ENCODE data around the gene SNX20.

SNX20 gene

DNA sequence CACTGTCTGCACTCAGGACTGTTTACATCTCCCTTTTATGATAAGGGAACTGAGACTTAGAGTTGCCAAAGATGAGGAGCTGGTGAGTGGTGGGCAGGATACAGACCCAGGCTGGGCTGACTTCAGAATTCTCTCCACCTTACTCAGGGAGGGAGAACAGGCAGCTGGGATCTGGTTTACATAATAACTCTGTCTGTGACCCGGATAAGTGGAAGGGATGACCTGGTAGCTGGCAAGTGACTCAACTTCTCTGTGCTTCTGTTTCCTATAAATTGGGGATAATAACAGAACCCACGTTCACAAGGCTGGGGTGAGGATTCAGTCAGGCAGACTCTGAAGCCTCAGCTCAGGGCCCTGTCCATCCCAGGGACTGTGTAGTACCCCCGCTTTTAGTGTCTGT is 2.6 kb downstream of the SNX20 start:
- no peak for DNase-seq

DNA sequence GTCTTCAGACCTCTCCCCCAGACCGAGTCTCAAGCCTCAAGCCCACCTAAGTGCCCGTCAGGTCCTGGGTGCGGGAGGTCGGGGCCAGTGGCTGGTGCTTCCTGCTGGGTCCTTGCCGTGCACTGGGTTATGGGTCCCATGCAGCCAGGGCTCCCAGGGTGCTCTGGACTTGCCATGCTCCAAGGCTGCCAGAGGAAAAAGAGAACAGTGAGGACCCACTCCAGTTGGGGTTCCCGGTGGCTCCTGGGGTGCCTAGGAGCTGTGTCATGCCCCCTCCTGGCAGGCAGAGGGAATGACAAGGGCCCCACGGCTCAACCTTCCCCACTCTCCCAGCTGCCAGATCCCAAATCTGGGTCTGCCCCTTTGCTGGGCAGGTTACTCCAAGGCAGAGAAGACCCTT is 3.8 kb downstream of the SNX20 start:
- DNase-seq: no peak

DNA sequence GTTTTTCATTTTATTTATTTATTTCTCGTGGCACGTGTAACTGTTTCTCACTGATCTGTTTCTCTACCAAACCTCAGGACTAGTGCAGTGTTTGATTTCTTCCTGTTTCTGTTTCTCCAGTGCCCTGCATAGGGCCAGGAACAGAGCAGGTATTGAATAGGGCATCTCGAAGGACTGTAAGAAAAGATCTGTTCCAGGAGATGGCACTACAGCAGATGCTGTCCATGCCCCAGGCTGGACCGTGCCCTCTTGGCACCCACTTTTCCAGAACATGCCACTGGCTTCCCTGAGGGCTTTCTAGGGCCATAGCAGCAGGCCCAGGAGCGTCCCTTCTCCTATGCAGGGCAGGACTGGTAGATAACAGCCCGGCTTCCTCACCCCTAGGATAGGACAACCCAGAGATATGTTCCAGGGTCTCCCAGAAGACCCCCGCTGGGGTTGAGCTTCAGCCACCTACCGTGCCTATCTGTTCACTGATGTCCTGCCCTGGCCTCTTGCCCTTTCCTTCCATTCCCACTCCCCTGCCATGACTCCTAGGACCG is 4.4 kb downstream of the SNX20 start:
- no peak for DNase-seq

DNA sequence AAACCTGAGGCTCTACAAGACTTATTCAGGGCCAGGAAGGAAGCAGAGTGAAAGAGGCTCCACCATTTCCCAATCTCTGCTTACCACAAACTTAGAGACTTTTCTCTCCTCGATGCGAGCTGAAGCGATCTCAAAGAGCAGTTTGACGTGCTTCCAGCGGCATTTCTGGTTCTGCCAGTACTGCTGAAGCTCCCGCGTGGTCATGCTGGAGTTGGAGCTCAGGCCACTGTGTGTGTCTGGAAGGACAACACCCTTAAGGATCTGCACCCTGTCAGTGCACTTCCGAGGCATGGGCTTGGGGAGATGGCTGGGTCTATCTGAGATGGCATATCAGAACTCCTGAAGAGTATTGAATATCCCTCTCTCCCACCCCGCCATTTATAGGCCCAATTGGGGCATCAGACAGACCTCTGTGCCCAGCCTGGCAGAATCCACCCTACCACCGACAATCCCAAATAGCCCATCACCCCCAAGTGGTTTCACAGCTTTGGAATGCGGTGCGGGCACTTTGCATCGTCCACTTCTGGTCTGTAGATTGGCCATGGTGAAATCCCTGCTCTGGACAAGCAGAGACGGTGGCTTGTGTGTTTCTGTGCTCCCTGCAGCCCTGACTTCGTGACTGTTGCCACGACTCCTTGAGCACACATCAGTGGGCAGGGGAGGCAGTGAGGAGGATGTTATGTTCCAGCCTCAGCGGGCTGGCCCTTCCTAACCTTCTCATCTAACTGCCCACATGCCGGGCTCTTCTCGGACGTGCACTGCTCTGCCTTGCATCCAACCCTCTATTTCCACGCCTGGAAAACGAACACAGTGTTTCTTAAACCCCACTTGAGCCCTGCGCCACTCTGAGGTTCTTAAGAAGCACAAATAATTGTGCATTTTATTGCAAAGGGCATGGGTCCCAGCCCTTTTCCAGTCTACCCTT is 5.2 kb downstream of the SNX20 start:
- DNase-seq: no peak

DNA sequence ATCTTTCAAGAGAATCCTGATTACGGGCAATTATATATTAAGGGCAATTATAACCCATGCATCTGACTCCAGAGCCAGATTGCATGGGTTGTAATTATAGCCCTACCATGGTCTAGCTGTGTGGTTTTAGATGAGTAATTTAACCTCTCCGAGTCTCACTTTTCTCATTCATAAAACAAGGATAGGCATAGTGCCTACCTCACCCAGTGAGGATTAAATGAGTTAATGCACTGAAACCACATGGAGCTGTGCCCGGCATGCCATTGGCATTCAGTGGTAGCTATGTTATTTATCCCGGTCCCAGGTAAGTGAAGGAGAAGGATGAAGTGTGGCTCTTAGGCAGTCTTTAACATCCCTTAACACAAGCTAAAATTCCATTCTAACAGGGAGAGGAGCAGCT is 6.3 kb downstream of the SNX20 start:
- DNase-seq: no peak

DNA sequence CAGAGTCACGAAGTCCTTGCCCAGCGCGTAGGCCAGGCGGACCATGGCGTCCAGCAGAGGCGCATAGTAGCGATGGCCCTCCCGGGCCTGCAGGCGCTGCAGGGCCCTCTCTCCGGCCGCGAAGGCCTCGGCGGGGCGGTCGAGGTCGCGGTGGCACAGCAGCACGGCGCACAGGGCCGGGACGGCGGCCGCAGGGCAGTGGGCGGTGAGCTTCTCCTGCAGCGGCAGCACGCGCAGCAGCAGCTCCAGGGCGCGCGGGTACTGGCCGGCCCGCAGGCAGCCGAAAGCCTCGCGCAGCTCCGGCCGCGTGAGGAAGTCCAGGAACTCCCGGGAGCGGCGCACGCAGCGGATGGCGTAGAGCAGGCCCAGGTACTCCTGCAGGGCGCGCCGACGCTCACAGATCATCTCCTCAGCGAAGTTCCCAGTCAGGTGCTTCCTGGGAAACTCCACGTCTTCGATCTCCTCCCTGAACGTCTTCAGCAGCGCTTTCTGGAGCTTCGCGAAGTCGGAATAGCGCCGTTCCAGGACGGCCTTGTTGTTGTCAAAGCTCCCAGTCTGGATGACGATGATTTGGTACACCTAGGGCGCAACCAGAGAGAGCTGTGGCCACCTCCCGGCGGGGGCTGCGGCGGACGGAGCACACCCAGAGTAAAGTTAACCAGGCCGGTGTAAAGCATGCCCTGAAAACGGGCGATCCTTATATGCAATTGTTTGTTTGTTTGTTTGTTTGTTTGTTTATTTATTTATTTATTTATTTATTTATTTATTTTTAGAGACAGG is 7.4 kb downstream of the SNX20 start:
- DNase-seq: no peak

DNA sequence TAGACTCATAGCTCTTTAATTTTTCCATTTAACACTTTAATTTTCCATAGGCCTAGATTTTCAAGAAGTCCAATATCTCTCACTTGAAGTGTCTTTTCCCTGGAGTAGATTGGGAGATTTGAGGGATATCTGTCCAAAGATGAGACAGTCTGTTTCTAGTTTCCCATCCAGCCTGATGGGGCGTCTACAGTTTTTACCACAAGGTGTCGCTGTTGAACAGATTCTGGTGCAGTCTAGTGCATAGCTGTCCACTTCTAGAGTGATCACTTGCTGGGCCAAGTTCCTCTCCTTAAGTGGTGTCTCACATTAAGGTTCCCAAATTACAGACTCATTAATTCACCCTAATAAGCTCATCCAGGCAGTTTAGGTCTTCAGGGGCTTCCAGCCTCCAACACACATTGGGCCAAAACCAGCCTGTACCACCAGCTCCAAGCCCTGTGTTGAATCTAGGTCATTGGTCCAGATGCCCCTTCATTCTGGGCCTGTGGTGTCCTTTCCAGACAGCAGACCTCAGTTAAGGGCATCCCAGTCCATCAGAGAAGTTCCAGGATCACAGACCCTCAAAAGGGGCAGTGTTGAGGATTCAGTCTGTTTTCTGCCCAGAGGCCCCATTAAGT is 9.4 kb downstream of the SNX20 start:
- DNase-seq: peak; percentile 32

DNA sequence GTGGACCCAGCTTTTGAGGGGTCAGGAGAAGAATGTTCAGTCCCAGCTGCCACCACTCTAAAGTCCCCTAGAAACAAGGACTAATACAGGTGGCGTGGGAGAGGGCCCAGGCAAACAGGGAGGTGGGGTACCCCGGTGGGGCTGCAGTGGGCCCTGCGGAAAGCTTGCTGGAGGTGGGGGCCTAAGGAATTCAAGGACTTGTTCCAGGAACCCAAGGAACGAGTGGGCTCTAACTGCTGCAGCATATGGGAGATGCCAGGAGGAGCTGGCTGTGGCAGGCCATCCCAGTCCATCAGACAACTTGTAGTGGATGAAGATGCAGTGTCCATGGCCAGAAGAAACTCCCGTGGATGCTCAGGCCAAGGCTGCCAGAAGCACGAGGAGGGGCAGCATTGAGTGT is 10.6 kb downstream of the SNX20 start:
- DNase-seq: no peak

DNA sequence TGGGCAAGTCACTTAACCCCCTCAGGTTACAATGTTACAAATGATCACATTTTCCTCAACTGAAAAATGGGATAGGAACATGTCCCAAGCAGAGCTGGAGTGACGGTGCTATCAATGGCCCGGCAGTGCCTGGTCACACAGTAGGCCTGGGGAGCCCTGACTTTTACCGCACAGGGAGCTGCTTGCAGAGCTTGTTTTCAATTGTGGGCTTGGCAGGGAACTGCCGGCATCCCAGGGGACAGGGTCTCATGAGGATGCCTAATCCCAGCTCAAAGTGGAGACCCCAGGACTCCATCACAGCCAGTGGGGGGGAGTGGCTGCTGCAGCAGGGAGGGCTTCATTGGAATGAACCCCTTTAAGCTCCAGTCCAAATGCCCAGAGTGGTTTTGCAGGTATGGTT is 11.4 kb downstream of the SNX20 start:
- DNase-seq: no peak

DNA sequence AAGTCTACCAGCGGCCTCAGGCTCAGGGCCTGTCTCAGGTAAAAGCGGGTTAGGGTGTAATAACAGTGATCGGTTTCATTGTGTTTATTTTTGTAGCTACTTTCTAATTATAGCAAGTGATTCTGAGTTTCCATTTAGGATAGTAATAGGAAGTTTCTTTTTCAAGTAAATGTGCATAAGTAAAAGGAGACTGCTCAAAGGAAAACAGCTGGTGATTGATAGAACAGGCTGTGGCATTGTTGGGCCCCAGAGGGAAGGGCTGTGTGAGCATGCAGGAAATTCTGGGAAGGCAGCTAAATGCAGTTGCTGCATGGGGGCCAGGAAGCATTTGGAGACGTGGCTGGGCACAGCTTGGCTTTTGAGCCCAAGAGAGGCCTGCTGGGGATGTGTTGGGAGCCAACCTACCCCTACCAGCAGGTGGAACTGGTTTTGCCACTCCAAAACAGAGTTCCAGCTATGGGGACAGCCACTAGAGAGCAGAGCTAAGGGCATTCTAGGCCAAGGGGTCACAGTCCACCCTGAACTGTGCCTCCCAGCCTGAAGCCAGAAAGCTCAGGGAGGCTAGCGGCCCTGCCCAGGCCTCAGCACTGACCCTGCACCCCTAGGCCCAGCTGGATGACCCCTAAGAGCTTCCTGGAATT is 12.6 kb downstream of the SNX20 start:
- no peak for DNase-seq

DNA sequence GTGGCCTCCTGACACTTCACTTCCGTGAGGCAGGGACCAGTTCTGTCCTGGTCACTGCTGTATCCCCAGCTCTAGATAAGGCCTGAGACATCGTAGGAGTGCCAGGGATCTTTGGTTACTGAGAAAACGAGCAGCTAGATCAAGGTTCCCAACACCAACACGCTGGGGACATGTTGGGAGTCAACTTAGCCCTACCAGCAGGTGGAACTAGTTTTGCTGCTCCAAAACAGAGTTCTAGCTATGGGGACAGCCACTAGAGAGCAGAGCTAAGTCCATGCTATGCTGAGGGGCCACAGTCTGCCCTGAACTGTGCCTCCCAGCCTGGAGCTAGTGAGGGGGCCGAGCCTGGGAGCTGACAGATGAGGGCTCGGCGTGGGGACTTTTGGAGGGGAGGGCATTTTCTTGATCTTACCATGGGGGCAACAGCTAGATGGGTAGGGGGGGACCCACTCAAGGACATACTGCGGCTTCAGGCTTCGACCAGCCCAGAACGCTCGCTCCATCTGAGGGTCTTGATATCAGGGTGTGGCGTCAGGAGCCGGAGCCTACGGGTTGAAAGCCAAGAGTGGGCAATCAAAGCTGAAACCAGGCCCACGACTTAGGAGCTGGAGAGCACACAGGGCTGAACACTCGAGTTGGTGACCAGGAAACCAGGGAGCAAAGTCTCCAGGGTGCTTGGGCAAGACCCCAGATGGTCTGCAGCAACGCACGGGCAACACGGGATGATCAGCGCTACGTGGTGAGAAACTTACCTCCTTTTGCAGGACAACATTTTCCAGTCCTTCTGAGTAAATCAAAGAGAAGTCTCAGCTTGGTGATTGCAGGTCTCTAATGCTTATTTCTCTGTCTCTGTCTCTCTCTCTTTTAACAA is 13.4 kb downstream of the SNX20 start:
- DNase-seq: no peak

DNA sequence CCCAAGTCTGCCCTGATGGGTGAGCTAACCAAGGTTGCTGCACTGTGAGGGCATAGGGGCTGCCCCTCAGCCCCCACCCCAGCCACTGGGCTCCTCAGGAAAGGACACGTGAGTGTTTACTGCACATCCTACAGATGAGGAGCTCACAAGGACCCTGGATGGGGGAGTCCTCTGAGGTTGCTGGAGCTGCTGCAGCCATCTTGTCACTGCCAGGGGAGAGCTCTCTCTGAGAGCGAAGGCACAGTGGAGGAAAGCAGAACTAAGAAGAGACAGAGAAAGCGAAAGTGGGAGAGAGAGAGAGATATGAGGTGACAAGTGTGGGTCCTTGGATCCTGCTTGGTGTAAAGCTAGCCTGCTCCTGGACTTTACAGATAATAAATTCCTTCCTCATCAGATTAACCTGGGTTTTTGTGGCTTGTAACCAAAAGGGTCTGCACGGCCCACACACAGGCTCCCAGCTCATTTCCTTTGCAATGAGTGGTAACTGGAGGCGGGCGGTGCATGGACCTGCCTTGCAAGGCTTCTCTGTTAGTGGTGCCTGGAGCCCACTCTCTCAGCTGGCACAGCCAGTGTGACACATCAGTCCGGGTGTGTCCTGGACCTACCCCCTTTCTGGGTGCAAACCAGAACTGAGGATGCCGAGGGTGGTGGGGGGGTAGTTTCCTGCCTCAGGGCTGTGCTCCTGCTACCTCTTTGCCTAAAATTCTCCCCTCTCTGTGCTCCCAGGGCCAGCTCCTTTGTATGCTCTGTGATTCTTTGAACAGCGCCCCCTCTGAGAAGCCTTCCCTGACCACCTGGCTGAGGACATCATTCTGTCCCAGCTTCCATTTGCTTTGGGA is 14.2 kb downstream of the SNX20 start:
- no peak for DNase-seq

DNA sequence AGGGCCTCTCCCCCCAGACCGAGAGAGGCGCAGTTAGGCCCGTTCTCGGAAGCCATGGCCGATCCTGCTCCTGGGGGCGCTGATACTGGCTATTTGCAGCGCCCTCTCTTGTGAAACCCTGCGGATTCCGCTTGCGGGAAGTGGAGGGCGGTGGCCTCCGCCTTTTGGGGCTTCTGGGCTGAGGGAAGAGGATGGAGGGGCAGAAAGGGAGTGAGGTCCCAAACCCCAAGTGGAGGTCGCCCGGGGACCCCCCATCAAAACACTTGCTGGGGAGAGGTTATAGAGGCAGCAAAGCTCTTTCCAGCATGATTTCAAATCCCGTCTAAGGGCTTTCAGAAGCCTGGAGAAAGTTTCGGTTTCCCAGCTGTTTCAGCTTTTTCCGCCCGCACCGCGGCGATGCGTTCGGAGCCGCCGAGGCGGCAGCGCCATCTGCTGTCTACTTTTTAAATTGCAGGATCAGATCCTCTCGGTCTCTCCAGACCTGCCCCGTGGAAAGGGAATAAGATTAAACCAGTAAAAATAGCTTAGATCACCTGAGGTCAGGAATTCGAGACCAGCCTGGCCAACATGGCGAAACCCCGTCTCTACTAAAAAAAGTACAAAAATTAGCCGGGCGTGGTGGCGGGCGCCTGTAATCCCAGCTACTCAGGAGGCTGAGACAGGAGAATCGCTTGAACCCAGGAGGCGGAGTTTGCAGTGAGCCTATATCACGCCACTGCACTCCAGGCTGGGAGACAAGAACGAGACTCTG is 15.8 kb downstream of the SNX20 start:
- DNase-seq: peak; percentile 72

DNA sequence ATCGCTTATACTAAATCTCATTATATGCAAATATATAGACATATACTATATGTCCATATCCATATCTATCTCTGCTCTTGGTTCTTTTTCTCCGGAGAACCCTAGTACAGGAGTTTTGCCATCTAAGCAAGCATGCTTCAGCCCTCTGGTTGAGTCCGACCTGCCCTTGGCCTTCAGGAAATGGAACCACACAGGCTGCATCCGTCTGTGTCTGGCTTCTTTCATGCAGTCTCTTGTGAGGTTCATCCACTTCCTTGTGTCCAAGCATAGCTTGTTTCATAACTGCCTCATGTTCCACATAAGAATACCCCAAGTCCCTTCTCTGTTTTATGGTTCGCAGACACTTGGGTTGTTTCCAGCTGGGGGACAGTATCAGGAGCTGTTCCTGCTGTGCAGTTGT is 16.8 kb downstream of the SNX20 start:
- DNase-seq: no peak

DNA sequence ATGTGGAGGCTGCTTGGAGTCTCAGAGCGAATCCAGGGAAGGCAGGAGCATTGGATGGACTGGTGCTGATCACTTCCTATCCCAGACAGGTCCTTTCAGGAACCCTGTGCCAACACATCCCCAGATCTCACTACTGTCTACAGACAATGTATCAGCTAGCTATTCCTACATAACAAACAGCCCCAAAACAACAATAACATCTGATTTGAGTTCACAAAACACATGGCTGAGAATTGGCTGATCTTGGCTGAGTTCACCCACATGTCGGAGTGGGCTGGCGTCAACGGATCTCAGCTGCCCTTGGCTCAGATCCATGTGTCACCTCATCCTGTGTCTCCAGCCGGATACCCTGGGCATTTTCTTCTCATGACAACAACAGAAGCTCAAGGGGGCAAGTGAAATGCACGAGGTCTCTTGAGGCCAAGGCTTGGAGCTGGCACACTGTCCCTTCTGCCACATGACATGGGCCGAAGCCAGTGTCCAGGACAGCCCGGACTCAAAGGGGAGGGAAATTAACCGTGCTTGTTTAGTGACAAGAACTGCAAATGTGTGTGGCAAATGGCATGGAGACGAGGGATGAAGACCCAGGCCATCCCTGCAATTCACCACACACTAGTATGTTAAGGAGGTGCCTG is 18.7 kb downstream of the SNX20 start:
- no peak for DNase-seq

DNA sequence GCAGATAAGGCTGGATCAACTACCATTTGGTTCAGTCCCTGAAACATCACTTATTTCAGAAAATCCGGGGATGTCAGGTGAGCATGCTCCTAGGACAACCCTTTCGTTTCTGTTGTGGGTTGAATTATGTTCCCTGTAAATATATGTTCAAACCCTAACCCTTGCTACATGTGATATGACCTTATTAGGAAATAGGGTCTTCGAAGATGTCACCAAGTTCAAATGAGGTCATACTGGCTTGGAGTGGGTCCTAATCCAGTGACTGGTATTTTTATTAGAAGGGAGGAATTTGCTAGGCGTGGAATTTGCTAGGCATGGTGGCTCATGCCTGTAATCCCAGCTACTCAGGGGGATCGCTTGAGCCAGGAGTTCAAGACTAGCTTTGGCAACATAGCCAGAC is 21.3 kb downstream of the SNX20 start:
- DNase-seq: peak; percentile 17

DNA sequence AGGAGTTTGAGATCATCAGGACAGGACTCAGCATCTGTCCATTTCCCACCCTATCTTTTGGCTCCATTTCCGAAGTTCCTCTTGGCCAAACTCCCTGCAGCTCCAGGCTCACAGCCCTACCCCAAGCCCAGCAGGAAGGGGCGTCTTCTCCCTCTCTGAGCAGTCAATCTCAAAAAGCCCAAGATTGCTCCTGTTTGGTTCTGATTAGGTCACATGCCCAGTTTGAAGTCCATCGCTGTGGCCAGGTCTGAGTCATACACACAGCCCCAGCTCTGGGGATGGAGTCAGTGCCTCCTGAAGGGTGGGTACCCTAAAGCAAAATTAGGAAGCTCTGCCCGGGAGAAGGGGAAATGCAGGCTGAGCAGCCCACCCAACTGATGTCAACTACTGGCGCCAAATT is 23.9 kb downstream of the SNX20 start:
- peak; percentile 18 for DNase-seq

DNA sequence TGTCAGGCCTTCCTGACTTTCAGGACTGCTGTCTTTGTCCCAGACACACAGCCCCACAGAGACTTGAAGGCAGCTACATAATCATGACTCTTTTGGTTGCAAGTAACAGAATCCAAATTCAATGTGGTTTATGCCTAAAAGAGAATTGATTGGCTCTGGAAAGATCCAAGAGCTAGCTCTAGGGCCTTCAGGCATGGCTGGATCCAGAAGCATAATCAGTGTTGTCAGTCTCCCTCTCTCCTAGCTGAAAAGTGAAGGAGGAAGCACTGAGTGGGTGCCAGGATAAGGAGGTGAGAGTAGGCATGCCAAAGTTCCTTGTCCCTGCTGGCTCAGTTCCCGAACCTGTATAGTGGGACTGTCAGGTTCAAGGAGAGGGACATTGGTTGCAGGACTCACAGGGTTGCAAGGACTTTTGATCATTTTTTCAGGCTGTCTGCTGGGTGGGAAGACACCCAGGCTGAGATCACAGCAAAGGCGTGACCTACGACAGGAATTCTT is 25.5 kb downstream of the SNX20 start:
- no peak for DNase-seq

Measured in EL (cell line).